GM12873 (cell line): ENCODE results near the gene TLE7.

Experiments used
- TF ChIP-seq, protein P1 (sequence below): IDR thresholded peaks from 2 replicates; pipeline ENCODE4 v1.5.1; 2012; ENCODE audit warnings: low read depth, mild to moderate bottlenecking, moderate library complexity, low read length, control low read depth; ENCODE audit not compliant: insufficient read depth; ENCODE audit errors: missing control alignments

The TLE7 gene

DNA sequence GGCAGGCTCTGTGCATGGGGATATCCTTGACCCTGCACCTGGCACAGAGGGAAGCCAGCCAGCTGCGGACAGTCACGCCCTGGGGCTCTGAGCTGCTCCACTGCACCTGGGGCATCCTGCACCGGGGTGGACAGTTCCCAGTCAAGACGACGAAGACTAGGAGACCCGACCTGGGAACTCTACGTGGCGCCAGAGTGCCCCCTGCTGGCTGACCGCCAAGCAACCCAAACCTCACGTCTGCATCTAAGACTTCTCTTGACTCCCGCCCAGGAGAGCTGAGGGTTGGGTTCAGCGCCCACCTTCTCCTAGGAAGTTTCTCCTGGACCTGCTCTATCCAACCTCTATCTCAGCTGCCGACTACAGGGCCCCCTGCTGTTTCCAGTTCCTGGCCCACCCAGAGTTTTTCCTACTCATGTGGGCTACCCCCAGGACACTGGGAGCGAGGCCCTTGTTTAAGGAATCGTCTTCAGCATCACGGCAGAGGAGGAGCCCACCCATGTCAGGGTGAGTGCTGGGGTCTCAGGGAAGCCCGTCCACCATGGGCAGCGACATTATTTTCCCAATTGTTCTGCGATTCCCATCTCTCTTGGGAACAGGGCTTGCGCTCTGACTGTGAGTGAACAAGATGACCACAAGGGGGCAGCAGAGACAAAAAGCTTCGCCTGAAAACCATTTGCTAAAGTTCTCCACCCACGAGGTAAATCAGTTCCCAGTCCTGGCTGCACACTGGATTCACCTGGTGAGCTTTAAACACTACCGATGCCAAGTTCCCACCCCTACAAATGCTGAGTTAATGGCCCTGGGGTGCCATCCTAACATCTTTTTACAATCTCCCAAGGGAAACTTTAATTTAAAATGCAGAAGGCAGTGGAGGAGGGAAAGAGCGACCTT is 29.3 kb downstream of the TLE7 start:
- TF ChIP-seq, protein P1, sequence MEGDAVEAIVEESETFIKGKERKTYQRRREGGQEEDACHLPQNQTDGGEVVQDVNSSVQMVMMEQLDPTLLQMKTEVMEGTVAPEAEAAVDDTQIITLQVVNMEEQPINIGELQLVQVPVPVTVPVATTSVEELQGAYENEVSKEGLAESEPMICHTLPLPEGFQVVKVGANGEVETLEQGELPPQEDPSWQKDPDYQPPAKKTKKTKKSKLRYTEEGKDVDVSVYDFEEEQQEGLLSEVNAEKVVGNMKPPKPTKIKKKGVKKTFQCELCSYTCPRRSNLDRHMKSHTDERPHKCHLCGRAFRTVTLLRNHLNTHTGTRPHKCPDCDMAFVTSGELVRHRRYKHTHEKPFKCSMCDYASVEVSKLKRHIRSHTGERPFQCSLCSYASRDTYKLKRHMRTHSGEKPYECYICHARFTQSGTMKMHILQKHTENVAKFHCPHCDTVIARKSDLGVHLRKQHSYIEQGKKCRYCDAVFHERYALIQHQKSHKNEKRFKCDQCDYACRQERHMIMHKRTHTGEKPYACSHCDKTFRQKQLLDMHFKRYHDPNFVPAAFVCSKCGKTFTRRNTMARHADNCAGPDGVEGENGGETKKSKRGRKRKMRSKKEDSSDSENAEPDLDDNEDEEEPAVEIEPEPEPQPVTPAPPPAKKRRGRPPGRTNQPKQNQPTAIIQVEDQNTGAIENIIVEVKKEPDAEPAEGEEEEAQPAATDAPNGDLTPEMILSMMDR: peak; percentile 87

GRCh38 chr16:71410146-71410545 is 31.7 kb downstream of the TLE7 start:
- TF ChIP-seq, protein P1: no peak

DNA sequence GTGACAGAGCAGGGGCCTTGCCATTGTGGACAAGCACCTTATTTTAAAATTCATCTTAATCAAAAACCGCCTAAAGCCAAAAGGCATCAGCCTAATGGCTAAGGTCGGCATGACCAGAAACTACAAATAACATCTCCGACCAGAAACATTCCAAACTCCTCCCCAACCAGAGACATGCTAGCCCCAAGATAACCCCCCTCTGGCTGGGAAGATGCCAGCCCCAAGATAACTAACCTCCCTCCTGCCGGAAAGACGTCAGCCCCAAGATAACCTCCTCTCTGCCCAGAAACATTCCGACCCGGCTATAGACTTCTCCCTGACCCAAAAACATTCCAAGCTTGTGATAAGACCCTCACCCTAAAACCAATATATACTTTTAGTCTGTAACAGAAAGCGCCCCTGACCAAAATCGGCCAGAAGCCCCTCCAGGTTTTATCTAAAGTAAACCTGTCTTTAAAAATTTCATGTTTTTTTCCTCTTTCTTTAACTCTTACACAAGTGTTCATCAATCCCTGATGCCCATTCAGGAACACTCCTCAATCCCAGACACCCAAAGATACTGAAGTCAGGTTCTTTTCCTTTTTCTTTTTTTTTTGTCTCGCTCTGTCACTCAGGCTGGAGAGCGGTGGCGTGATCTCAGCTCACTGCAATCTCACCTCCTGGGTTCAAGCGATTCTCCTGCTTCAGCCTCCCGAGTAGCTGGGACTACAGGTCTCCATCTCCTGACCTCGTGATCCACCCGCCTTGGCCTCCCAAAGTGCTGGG is 32.7 kb downstream of the TLE7 start:
- TF ChIP-seq, protein P1: no peak

DNA sequence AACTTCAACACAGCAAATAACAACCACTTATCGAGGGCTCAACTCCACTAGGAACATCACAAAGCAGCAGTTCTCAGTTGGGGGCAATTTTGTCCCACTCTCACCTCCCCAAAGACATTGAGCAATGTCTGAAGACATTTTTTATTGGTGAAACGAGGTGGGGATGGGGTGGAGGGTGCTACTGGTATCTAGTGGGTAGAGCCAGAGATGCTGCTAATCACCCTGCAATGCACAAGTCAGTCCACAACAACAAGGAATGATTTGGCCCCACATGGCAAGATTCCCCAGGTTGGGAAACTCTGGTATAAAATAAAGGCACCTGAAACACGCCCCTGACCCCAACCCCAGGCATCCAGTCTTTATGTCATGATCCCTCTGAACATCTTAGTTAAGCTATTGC is 33.3 kb downstream of the TLE7 start:
- TF ChIP-seq, protein P1: no peak

GRCh38 chr16:71407731-71408130 is 34.1 kb downstream of the TLE7 start:
- TF ChIP-seq, protein P1: no peak

GRCh38 chr16:71406724-71407123 is 35.1 kb downstream of the TLE7 start:
- TF ChIP-seq, protein P1: no peak

- TF ChIP-seq, protein P1: no peak
These were observed 35.5 kb downstream of the TLE7 start for GRCh38 chr16:71406316-71406715.
